Measurements from ENCODE around the gene GBGT1. TPM values are rescaled to one million over a fixed set of nuclear protein-coding genes. Genes with fewer than 3 reads are reported as not detected.
"Not testable (repeated sequence)": the region's sequence is repeated elsewhere in the genome, so short reads cannot be mapped to it uniquely, and the experiment has no call there.

GBGT1 gene
- total RNA-seq, 1 donor from 2014 or later, result 8.1 TPM

- DNase-seq (ENCODE audit: low spot score), result peak; percentile 86
- no peak overlapping the region for H3K4me3 Mint-ChIP-seq (ENCODE audit: unreplicated experiment)
- H3K27ac Mint-ChIP-seq (ENCODE audit: unreplicated experiment), result no peak overlapping the region
- no peaks in the 10 kb centered on the region for H3K36me3 Mint-ChIP-seq (ENCODE audit: low read depth)
- H3K9me3 Mint-ChIP-seq (ENCODE audit: low read depth), result no peaks in the 10 kb centered on the region
- H3K27me3 Mint-ChIP-seq (ENCODE audit: low read depth), result peaks cover 29% of the 10 kb centered on the region
- no peak for TF ChIP-seq CTCF (IDR thresholded peaks at IDR 0.05)
- H3K4me1 Mint-ChIP-seq (ENCODE audit: low read depth), result no peaks in the 10 kb centered on the region
Observed at GRCh38 chr9:133171161-133171961, 7.6 kb upstream of the GBGT1 start.

DNA sequence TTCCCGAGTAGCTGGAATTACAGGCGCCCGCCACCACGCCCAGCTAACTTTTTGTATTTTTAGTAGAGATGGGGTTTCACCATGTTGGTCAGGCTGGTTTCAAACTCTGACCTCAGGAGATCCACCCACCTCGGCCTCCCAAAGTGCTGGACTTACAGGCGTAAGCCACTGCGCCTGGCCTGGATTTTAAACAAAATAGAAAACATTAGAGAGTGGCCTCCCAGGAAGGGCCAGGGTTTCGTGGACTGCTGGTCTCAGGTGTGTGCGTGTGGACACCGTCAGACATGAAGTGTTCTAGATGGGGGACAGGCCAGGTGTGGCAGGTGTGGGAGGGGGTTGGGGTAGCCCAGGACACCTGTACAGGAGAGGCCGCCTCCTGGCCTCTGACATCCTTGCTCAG, 7.0 kb upstream of the GBGT1 start:
- DNase-seq (ENCODE audit: low spot score), result peak; percentile 49
- no peak overlapping the region for H3K4me3 Mint-ChIP-seq (ENCODE audit: unreplicated experiment)
- H3K27me3 Mint-ChIP-seq (ENCODE audit: low read depth), result peaks cover 24% of the 10 kb centered on the region
- TF ChIP-seq CTCF (IDR thresholded peaks at IDR 0.05), result no peak
- no peaks in the 10 kb centered on the region for H3K4me1 Mint-ChIP-seq (ENCODE audit: low read depth)
- no peaks in the 10 kb centered on the region for H3K9me3 Mint-ChIP-seq (ENCODE audit: low read depth)
- no peak overlapping the region for H3K27ac Mint-ChIP-seq (ENCODE audit: unreplicated experiment)
- H3K36me3 Mint-ChIP-seq (ENCODE audit: low read depth), result no peaks in the 10 kb centered on the region

DNA sequence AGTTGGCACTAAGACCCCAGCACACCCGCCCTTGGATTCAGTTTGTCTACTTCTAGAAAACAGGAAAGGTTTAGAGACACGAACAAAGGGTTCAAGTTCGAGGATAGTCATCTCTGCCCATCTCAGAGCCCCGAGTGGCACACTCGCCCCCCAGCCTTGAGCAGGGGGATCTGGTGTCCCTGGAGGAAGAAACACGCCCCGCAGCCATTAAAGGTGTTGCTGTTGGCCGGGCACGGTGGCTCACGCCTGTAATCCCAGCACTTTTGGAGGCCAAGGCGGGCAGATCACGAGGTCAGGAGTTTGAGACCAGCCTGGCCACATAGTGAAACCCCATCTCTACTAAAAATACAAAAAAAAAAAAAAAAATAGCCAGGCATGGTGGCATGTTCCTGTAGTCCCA, 6.0 kb upstream of the GBGT1 start:
- not testable (repeated sequence) for H3K4me1 Mint-ChIP-seq (ENCODE audit: low read depth); H3K9me3 Mint-ChIP-seq (ENCODE audit: low read depth); H3K4me3 Mint-ChIP-seq (ENCODE audit: unreplicated experiment); H3K27ac Mint-ChIP-seq (ENCODE audit: unreplicated experiment); H3K36me3 Mint-ChIP-seq (ENCODE audit: low read depth)
- peak; percentile 39 for DNase-seq (ENCODE audit: low spot score)
- H3K27me3 Mint-ChIP-seq (ENCODE audit: low read depth), result peaks cover 19% of the 10 kb centered on the region

DNA sequence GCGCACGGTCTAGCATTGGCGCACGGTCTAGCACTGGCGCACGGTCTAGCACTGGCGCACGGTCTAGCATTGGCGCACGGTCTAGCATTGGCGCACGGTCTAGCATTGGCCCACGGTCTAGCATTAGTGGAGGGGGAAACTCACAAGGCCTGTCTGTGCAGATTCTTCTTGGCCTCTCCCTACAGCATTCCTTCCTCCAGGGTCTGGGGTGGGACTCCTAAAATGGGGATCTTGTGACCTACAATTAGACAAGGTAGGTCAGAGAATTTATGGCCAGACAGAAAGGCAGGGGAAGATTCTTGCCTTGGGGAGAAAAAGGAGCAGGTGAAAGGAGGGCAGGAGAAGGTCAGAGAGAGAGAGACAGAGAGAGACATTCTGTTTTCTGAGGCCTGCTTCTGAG, 5.4 kb upstream of the GBGT1 start:
- DNase-seq (ENCODE audit: low spot score), result peak; percentile 20
- H3K36me3 Mint-ChIP-seq (ENCODE audit: low read depth), result no peaks in the 10 kb centered on the region
- peaks cover 17% of the 10 kb centered on the region for H3K27me3 Mint-ChIP-seq (ENCODE audit: low read depth)
- peaks cover 1% of the 10 kb centered on the region for H3K4me1 Mint-ChIP-seq (ENCODE audit: low read depth)
- H3K27ac Mint-ChIP-seq (ENCODE audit: unreplicated experiment), result no peak overlapping the region
- TF ChIP-seq CTCF (IDR thresholded peaks at IDR 0.05), result no peak
- no peak overlapping the region for H3K4me3 Mint-ChIP-seq (ENCODE audit: unreplicated experiment)
- no peaks in the 10 kb centered on the region for H3K9me3 Mint-ChIP-seq (ENCODE audit: low read depth)

GRCh38 chr9:133168432-133168831, 4.7 kb upstream of the GBGT1 start:
- peaks cover 10% of the 10 kb centered on the region for H3K27me3 Mint-ChIP-seq (ENCODE audit: low read depth)
- peaks cover 4% of the 10 kb centered on the region for H3K4me1 Mint-ChIP-seq (ENCODE audit: low read depth)
- no peaks in the 10 kb centered on the region for H3K36me3 Mint-ChIP-seq (ENCODE audit: low read depth)
- TF ChIP-seq CTCF (IDR thresholded peaks at IDR 0.05), result no peak
- no peaks in the 10 kb centered on the region for H3K9me3 Mint-ChIP-seq (ENCODE audit: low read depth)
- no peak overlapping the region for H3K4me3 Mint-ChIP-seq (ENCODE audit: unreplicated experiment)
- H3K27ac Mint-ChIP-seq (ENCODE audit: unreplicated experiment), result no peak overlapping the region
- DNase-seq (ENCODE audit: low spot score), result peak; percentile 24

- peak; percentile 60 for DNase-seq (ENCODE audit: low spot score)
- H3K9me3 Mint-ChIP-seq (ENCODE audit: low read depth), result no peaks in the 10 kb centered on the region
- H3K4me1 Mint-ChIP-seq (ENCODE audit: low read depth), result peaks cover 5% of the 10 kb centered on the region
- no peak overlapping the region for H3K27ac Mint-ChIP-seq (ENCODE audit: unreplicated experiment)
- TF ChIP-seq CTCF (IDR thresholded peaks at IDR 0.05), result no peak
- no peaks in the 10 kb centered on the region for H3K36me3 Mint-ChIP-seq (ENCODE audit: low read depth)
- H3K4me3 Mint-ChIP-seq (ENCODE audit: unreplicated experiment), result no peak overlapping the region
- peaks cover 9% of the 10 kb centered on the region for H3K27me3 Mint-ChIP-seq (ENCODE audit: low read depth)
Observed at GRCh38 chr9:133167769-133168168, 4.1 kb upstream of the GBGT1 start.

Measured in chondrocyte (in vitro differentiated cells).